Activated effector memory CD4-positive, alpha-beta T cell treated with anti-CD3 and anti-CD28 coated beads, Interleukin-2, amount 50 U/mL, for 16 hours (primary cell): ENCODE data around the gene GRIFIN.

Experiments
- DNase-seq: peaks from one replicate; pipeline ENCODE4 v3.0.0-alpha.2; 2020

GRIFIN gene

GRCh38 chr7:2476298-2476697 is at the start of gene GRIFIN:
TSS of gene GRIFIN (minus strand) at chr7:2476398. CDS start at chr7:2476383, 15 bp downstream.
- DNase-seq = no peak

GRCh38 chr7:2524808-2525657 is 48.8 kb upstream of the GRIFIN start:
- no peak for DNase-seq

GRCh38 chr7:2523941-2524807 is 48.0 kb upstream of the GRIFIN start:
- DNase-seq = no peak

GRCh38 chr7:2523461-2523936 is 47.3 kb upstream of the GRIFIN start:
- DNase-seq = no peak

GRCh38 chr7:2522780-2523433 is 46.7 kb upstream of the GRIFIN start:
- peak; percentile 76 for DNase-seq

- peak; percentile 89 for DNase-seq
Measured at GRCh38 chr7:2521952-2522591, 45.9 kb upstream of the GRIFIN start.

GRCh38 chr7:2521341-2521745 is 45.1 kb upstream of the GRIFIN start:
- DNase-seq = no peak

GRCh38 chr7:2520761-2521290 is 44.6 kb upstream of the GRIFIN start:
- DNase-seq = no peak

- no peak for DNase-seq
Measured at GRCh38 chr7:2520131-2520760, 44.0 kb upstream of the GRIFIN start.

- DNase-seq = peak; percentile 94
Measured at GRCh38 chr7:2519119-2519930, 43.1 kb upstream of the GRIFIN start, which contains the start of gene LFNG. TSS of gene LFNG (plus strand) at chr7:2519774. CDS start at chr7:2519862, 88 bp downstream.

GRCh38 chr7:2518737-2519118 is 42.5 kb upstream of the GRIFIN start:
- no peak for DNase-seq

- no peak for DNase-seq
Measured at GRCh38 chr7:2517678-2518507, 41.7 kb upstream of the GRIFIN start.

- no peak for DNase-seq
Measured at GRCh38 chr7:2517026-2517425, 40.8 kb upstream of the GRIFIN start.

GRCh38 chr7:2516194-2516555 is 40.0 kb upstream of the GRIFIN start:
- DNase-seq = no peak

GRCh38 chr7:2515424-2516193 is 39.4 kb upstream of the GRIFIN start:
- DNase-seq = no peak

GRCh38 chr7:2514473-2515423 is 38.5 kb upstream of the GRIFIN start:
- no peak for DNase-seq

GRCh38 chr7:2513702-2514101 is 37.5 kb upstream of the GRIFIN start:
- DNase-seq = no peak

GRCh38 chr7:2512713-2513112 is 36.5 kb upstream of the GRIFIN start:
- no peak for DNase-seq
